Stimulated activated CD8-positive, alpha-beta memory T cell treated with anti-CD3 and anti-CD28 coated beads, Interleukin-12 subunit alpha, Interleukin-12 subunit beta, amount 100 ng/mL, for 4 hours (primary cell): Measurements from ENCODE around the gene ITCH.
A peak's percentile ranks its signal among the peaks of the same experiment; 100 is the strongest.
"Not testable (repeated sequence)": the region's sequence is repeated elsewhere in the genome, so short reads cannot be mapped to it uniquely, and the experiment has no call there.

Experiments
- DNase-seq: peaks from one replicate; pipeline ENCODE4 v3.0.0-alpha.2; 2020; ENCODE audit warnings: low read depth

The ITCH gene

DNA sequence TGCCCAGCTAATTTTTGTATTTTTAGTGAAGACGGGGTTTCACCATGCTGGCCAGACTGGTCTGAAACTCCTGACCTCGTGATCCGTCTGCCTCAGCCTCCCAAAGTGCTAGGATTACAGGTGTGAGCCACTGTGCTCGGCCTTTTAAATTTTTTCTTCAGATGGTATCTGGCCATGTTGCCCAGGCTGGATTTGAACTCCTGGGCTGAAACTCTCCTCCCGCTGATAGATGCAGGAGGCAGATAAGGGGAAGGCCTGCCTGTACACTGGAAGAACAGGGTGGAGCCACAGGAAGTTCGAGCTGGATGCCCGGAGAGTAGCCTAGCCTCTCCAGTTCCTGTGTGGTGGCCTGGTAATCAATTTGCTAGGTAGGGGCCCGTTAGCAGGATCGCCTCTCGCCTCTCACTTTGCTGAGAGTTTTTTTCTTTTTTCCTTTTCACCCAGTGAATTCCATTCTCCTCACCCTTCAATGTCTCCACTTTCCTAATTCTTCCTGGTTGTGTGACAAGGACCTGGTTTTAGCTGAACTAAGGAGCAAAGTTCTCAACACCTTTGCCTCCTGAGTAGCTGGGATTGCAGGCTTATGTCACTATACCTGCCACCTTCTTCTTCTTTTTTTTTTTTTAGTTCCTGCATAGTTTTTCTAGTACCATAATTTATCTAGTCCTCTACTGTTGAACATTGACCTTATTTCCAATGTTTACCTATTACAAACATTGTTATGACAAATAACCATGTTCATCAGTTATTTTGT is 19.4 kb upstream of the ITCH start:
- DNase-seq = no peak

DNA sequence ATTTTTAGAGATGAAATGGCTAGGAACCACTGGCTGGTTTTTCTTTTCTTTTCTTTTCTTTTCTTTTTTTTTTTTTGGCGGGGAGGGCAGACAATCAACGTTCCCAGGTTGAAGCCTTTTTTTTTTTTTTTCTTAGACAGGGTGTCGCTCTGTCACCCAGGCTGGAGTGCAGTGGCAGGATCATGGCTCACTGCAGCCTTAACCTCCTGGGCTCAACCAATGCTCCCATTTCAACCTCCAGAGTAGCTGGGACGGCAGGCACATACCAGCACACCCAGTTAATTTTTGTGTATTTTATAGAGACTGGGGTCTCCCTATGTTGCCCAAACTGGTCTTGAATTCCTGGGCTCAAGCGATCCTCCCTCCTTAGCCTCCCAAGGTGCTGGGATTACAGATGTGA is 18.8 kb upstream of the ITCH start:
- DNase-seq = no peak

DNA sequence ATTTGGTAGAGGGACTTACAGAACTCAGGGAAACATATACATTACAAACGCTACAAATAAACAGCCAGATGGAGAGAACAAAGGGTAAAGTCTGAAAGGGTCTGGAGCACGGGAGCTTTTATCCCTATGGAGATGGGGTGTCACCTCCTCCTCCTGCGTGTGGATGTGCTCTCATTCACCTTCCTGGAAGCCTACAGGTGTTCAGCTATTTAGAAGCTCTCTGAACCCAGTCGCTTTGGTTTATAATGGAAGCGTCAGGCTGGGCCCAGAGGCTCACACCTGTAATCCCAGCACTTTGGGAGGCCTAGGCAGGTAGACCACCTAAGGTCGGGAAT is 17.7 kb upstream of the ITCH start:
- DNase-seq = no peak

DNA sequence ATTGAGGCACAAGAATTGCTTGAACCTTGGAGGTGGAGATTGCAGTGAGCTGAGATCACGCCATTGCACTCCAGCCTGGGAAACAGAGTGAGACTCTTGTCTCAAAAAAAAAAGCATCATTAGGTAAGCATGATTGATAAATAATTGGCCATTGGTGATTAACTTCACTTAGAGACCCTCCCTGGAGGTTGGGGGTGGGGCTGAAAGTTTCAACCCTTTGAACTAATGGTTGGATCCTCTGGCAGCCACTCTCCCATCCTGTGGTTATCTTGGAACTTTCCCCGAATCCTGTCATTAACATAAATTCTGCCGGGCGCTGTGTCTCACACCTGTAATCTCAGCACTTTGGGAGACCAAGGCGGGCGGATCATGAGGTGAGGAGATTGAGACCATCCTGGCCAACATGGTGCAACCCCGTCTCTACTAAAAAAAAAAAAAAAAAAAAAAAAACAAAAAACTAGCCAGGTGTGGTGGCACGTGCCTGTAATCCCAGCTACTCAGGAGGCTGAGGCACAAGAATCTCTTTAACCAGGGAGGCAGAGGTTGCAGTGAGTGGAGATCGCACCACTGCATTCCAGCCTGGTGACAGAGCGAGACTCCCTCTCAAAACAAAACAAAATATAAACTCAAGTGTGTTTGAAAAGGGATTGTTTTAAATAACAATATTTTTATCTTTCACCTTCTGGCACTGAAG is 17.1 kb upstream of the ITCH start:
- DNase-seq = not testable (repeated sequence)

DNA sequence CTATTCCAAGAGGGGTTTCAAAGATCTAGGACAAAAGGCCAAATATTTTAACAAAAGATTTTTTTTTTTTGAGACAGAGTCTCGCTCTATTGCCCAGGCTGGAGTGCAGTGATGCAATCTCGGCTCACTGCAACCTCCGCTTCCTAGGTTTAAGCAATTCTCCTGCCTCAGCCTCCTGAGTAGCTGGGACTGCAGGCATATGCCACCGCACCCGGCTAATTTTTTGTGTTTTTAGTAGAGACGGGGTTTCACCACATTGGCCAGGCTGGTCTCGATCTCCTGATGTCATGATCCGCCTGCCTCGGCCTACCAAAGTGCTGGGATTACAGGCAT is 16.6 kb upstream of the ITCH start:
- not testable (repeated sequence) for DNase-seq

DNA sequence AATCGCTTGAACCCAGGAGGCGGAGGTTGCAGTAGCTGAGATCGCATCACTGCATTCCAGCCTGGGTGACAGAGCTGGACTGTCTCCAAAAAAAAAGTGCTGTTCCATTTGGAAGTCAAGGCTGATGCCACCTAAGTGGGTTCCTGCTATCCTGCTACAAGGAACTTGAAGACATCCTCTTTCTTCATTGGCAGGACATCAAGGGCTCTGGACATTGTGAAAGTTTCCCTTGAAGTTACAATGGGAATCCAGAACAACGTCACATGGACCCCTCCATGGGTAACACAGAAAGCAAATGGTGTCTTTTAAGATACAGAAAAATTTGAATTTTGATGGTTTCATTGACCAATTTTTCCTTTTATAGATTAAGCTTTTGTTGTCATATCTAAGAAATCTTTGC is 15.5 kb upstream of the ITCH start:
- no peak for DNase-seq

DNA sequence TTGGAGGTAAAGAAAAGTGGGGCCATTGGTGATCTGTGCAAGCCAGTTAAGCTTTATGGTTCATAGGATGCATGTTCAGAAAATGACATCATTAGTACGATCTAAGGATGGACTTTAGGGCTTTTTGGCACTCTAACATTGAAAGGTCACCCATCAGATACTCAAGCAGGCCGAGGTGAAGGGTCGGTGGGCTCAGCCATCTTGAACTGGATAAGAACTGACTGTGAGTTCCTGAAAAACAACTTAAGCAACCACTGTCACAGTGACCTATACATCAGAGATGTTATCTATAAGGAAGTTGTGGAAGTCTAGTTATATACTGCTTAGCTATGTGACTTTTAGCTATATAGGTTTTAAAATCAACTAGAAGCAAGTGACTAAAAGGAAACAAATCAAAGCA is 13.0 kb upstream of the ITCH start:
- DNase-seq = no peak

DNA sequence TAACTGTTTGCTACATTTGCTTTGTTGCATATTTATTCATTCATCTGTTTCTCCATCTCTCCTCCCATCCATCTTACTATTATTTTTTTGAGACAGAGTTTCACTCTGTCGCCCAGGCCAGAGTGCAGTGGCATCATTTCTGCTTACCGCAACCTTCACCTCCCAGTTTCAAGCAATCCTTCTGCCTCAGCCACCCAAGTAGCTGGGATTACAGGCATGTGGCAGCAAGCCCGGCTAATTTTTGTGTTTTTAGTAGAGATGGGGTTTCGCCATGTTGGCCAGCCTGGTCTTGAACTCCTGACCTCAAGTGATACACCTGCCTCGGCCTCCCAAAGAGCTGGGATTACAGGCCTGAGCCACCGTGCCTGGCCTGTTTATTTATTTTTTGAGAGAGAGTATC is 9.6 kb upstream of the ITCH start:
- not testable (repeated sequence) for DNase-seq

DNA sequence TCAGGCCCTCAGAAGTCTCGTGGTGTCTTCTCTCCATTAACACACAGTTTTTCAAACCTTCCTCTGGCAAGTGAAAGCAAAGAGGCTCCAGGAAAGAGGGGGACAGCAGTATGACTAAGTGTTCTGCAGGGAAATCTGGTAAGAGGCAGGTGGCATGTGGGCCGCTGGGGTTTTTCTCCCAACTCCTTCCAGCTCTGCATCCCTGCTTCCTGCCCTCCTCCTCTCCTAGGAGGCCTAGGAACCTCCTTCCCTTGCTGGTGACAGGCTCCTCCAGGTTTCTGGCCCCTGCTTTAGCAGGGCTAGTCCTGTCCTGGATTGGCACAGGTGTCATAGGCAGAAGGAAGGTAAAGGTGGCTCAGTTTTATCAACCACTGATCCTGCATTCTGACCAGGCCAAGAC is 7.6 kb upstream of the ITCH start:
- DNase-seq = no peak

DNA sequence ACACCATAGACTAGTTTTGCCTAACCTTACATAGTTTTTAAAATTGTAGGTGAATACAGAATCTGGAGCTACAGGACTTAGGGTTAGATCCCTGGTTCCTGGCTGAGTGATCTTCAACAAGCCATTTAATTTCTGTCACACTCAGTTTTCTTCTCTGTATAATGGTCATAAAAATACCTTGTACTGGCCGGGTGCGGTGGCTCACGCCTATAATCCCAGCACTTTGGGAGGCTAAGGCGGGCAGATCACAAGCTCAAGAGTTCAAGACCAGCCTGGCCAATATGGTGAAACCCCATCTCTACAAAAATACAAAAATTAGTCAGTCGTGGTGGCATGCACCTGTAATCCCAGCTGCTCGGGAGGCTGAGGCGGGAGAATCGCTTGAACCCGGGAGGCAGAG is 3.3 kb upstream of the ITCH start:
- DNase-seq = not testable (repeated sequence)

DNA sequence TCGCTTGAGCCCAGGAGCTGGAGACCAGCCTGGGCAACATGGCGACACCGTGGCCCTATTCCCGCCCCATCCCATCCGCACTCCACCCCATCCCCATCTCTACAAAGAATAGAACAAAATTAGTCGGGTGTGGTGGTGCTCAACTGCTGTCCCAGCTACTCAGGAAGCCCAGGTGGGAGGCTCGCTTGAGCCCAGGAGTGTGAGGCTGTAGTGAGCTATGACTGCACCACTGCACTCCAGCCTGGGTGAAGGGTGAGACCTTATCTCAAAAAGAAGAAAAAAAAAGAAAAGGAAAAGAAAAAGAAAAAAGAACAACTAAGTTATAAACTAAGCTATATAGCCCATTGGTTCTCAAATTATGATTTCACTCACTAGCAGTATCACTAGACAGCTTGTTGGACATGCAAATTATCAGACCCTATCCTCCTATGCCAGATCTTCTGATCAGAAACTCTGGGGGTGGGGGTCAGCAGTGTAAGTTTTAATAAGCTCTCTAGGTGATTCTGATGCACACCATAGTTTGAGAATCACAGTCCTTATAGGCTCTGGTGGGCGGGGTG is 491 bp upstream of the ITCH start:
- no peak for DNase-seq

DNA sequence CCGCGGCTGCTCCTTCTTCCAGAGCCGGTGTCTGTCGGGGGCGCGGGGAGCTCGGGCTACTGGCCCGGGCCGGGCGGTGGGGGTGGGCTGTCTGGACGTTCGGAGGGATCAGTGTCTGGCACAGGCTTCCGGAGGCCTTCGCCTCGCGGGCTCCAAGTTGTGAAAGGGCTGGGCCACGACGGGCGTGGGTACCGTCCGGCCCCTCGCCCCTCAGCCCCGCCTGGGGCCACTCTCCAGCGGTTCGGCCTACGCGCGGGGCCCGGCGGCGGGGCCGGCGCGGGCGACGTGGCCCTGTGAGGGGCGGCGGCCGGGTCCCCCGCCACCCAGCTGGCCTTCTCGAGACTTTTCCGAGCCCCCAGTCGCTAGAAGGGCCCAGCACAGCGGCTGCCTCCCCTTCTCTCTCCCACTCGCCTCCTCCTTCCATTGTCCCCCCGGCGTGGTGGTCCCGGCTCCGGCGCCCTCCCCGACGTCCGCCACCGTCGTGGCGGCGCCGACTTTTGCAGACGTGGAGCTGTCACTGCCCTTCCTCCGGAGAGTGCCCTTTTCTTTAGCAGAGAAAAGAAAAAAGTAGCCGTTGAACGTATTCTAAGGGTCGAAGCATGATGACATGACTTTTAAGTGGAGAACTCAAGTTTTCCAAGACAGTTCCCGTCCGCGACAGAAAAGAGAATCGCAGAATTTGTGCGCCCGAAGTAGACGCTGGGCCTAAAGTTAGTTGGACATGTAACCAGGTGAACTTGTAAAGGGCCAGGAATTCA is 571 bp downstream of the ITCH start:
- no peak for DNase-seq

DNA sequence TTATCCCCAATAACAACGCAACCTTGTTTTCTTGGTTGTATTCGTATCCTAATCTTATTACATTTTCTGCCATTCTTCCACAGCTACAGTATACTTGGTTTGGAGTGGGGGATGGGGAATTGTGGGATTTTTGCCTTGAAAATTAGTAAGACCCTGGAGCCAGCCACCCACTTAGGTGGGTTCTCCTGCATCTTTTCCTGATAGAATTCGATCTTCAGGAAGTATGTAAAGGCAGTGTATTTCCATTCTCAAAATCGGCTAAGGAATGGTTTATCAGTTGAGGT is 1.1 kb downstream of the ITCH start:
- DNase-seq = no peak

DNA sequence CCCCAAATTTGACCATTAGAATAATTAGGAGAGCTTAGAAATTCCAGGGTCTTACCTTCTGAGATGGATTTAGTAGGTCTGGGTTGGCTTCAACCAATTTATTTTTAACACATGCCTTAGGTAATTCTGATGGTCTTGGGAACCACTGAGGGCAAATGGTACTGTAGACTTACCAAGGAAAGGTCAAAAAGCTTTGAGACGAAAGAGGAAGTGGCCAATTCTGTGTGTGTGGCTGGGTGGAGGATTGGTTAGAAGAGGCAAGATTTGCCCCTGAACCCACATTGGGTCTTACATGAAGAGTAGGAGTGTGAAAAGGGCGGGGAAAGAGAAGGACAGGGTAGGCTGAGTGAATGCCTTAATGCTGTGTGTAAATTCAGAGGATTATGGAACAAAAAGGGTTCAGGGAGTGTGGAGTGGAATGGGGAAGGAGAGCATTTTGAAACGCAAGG is 2.7 kb downstream of the ITCH start:
- peak; percentile 12 for DNase-seq

DNA sequence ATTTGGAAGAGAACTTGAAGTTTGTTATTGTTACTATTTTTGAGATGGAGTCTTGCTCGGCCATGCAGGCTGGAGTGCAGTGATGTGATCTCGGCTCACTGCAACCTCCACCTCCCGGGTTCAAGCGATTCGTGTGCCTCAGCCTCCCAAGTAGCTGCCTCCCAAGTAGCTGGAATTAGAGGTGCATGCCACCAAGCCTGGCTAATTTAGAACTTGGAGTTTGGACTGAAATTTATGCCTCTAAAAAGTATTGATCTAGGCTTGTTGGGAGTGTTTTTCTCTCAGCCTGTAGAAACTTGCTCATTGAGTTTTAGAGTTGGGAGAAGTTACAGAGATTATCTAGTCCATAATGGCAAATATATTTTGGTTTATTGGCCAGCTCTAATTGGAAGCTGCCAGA is 4.1 kb downstream of the ITCH start:
- DNase-seq = no peak

DNA sequence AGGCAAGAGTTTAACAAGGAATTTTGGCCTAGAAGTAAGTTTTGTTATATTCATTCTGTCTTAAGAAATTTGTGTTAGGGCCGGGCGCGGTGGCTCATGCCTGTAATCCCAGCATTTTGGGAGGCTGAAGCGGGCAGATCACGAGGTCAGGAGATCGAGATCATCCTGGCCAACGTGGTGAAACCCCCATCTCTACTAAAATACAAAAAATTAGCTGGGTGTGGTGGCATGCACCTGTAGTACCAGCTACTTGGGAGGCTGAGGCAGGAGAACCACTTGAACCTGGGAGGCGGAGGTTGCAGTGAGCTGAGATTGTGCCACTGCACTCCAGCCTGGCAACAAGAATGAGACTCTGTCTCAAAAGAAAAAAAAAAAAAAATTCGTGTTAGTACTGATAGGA is 4.8 kb downstream of the ITCH start:
- DNase-seq = not testable (repeated sequence)

DNA sequence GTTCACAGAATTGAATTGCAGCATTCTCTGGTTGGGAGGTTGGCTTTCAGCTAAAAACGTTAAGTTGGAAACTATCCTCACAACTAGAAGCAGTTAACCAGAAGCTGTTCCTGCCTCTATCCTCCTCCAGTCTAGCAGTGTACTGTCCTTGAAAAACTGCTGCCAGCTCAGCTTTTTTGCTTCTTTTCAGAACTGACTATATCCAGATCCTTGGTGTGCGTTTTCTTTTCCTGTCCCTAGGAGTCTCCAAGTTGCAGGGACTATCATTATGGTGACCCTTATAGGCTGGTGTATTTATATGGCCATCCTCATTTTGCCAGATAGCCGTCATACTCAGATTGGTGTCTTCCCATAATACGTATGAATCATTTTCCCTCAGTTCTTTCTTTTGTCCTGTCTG is 5.5 kb downstream of the ITCH start:
- DNase-seq = no peak

DNA sequence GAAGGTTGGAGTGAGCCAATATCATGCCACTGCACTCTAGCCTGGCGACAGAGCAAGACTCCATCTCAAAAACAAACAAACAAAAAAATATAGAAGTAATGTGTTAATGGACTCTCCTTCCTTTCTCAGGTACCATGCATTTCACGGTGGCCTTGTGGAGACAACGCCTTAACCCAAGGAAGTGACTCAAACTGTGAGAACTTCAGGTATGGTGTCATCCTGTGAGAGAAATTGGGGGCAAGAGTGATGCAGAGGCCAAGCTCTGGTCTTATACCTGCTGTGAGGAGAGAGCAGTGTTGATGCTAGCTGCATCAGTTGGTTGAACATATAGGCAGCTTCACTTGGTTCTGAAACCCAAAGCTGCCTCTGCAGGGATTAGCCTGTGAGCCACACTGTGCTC is 6.2 kb downstream of the ITCH start:
- no peak for DNase-seq

DNA sequence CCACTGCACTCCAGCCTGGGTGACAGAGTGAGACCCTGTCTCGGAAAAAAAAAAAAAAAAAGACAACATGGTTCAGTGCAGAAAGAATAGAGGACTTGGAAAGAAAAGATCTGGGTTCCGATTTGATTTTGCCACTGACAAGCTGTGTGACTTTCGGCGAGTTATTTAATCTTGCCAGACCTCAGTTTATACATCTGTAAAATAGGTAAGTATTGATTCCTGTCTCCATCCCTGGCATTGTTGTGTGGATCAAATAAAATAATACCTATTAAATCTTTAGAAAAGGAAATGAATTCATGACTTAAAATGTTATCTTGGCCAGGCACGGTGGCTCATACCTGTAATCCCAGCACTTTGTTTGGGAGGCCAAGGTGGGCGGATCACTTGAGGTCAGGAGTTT is 7.0 kb downstream of the ITCH start:
- no peak for DNase-seq

DNA sequence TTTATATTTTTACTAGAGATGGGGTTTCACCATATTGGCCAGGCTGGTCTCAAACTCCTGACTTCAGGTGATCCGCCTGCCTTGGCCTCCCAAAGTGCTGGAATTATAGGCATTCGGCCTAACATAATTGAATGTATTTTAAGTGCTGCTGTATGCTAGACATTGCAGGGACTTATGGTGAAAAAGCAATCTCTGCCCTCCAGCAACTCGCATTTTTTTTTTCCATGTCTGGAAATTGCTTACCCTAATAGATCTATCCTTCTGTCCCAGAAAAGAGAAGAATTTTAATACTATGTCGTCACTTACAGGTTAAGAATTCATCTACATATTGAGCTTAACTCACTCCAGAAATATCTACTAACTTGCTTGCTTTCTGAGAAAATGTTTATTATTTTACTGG is 10.4 kb downstream of the ITCH start:
- no peak for DNase-seq

DNA sequence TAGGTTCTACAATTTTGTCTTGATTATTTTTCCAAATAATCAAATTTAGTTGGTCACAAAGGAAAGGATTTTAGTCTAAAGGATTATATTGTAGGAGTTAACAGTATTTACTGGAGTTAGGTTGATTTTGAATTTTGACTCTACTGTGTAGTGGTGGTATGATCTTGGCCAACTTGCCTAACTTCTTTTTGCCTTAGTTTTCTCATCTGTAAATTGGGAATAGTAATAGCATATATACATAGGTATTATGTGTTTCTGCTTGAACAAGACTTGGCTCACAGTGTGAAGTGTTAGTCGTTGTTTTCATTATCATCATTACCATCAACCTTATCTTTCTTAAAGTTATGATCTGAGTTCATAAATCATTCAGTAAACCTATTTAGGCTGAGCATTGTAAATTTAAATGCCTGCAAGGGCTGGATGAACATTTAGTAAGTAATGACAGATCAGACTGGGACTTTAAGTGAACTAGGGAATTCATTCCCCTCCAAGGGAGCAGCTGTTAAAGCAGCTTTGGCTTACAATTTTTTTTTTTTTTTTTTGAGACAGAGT is 11.2 kb downstream of the ITCH start:
- no peak for DNase-seq

DNA sequence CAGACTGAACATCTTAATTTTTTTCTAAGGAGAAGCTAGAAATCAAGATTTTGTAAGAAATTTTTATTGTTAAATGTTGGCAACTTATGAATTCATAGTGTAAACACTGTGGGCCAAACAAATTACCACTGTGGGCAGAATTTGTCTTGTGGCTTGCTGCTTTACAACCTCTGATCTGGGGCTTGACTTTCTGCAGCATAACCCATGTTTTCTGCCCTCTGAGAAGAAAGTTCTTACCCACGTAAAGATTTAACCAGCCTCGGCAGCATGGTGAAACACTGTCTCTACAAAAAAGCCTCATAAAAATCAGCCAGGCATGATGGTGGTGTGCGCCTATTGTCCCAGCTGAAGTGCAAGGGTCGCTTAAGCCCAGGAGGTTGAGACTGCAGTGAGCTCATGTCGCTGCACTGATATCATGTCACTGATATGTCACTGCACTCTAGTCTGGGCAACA is 12.9 kb downstream of the ITCH start:
- DNase-seq = no peak
